ENCODE results near the gene PCBP2.

DNA sequence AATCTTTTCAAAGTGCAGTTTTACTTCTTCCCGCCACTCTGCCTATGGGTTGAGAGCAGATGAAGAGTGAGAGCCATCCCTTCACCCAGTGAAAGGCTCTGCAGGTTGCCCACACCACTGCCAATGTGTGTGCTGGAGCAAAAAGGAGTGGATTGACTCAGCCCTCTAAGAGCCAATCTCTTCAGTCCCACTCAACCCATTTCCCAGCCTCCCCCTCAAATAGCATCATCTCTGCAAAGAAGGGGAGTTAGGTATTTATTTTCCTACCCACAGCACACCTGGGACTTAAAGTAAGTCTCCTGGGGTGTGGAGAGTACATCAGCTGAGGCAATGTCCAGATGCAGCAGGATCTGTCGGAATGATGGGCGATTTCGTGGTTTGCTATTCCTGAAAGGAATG, 32.1 kb downstream of the PCBP2 start:
- TF ChIP-seq, protein P1, sequence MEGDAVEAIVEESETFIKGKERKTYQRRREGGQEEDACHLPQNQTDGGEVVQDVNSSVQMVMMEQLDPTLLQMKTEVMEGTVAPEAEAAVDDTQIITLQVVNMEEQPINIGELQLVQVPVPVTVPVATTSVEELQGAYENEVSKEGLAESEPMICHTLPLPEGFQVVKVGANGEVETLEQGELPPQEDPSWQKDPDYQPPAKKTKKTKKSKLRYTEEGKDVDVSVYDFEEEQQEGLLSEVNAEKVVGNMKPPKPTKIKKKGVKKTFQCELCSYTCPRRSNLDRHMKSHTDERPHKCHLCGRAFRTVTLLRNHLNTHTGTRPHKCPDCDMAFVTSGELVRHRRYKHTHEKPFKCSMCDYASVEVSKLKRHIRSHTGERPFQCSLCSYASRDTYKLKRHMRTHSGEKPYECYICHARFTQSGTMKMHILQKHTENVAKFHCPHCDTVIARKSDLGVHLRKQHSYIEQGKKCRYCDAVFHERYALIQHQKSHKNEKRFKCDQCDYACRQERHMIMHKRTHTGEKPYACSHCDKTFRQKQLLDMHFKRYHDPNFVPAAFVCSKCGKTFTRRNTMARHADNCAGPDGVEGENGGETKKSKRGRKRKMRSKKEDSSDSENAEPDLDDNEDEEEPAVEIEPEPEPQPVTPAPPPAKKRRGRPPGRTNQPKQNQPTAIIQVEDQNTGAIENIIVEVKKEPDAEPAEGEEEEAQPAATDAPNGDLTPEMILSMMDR (IDR thresholded peaks at IDR 0.05), result no peak
- TF ChIP-seq POLR2A (IDR thresholded peaks at IDR 0.05), result no peak
